ENCODE data around the gene SRC.
A peak's percentile ranks its signal among the peaks of the same experiment; 100 is the strongest.

SRC gene

GRCh38 chr20:37394543-37395409 is 48.8 kb downstream of the SRC start:
- no peak for DNase-seq (ENCODE audit: low read depth in 2 of 2, low spot score in 1 of 2)

GRCh38 chr20:37395410-37395797 is 49.5 kb downstream of the SRC start:
- DNase-seq (ENCODE audit: low read depth in 2 of 2, low spot score in 1 of 2) = no peak

GRCh38 chr20:37395921-37396415 is 50.0 kb downstream of the SRC start:
- DNase-seq (ENCODE audit: low read depth in 2 of 2, low spot score in 1 of 2) = no peak

- DNase-seq (ENCODE audit: low read depth in 2 of 2, low spot score in 1 of 2) = no peak
Observed at GRCh38 chr20:37396416-37397075, 50.6 kb downstream of the SRC start.

GRCh38 chr20:37397076-37397953 is 51.4 kb downstream of the SRC start:
- no peak for DNase-seq (ENCODE audit: low read depth in 2 of 2, low spot score in 1 of 2)

GRCh38 chr20:37397954-37398749 is 52.2 kb downstream of the SRC start:
- DNase-seq (ENCODE audit: low read depth in 2 of 2, low spot score in 1 of 2) = no peak

- DNase-seq (ENCODE audit: low read depth in 2 of 2, low spot score in 1 of 2) = no peak
Observed at GRCh38 chr20:37398750-37399621, 53.0 kb downstream of the SRC start.

- DNase-seq (ENCODE audit: low read depth in 2 of 2, low spot score in 1 of 2) = no peak
Observed at GRCh38 chr20:37401282-37401929, 55.5 kb downstream of the SRC start.

GRCh38 chr20:37401930-37402675 is 56.2 kb downstream of the SRC start:
- DNase-seq (ENCODE audit: low read depth in 2 of 2, low spot score in 1 of 2) = no peak

- DNase-seq (ENCODE audit: low read depth in 2 of 2, low spot score in 1 of 2) = no peak
Observed at GRCh38 chr20:37403107-37404033, 57.4 kb downstream of the SRC start.

- DNase-seq (ENCODE audit: low read depth in 2 of 2, low spot score in 1 of 2) = no peak
Observed at GRCh38 chr20:37404461-37404890, 58.5 kb downstream of the SRC start.

GRCh38 chr20:37405351-37405897 is 59.5 kb downstream of the SRC start:
- no peak for DNase-seq (ENCODE audit: low read depth in 2 of 2, low spot score in 1 of 2)

GRCh38 chr20:37406010-37406998 is 60.4 kb downstream of the SRC start:
- DNase-seq (ENCODE audit: low read depth in 2 of 2, low spot score in 1 of 2) = peak; percentile 5 to 6

GRCh38 chr20:37407019-37407566 is 61.2 kb downstream of the SRC start:
- DNase-seq (ENCODE audit: low read depth in 2 of 2, low spot score in 1 of 2) = no peak

GRCh38 chr20:37407573-37408002 is 61.6 kb downstream of the SRC start:
- DNase-seq (ENCODE audit: low read depth in 2 of 2, low spot score in 1 of 2) = no peak

All from stimulated activated CD8-positive, alpha-beta memory T cell treated with anti-CD3 and anti-CD28 coated beads, Interleukin-4, amount 100 ng/mL, for 4 hours (primary cell).